ENCODE results near the gene LRRC4C.

The LRRC4C gene

GRCh38 chr11:41323446-41323845 is 136.0 kb downstream of the LRRC4C start:
- no peak for DNase-seq

- no peak for DNase-seq
Observed at GRCh38 chr11:41320653-41321052, 138.8 kb downstream of the LRRC4C start.

GRCh38 chr11:41320238-41320637 is 139.2 kb downstream of the LRRC4C start:
- no peak for DNase-seq

GRCh38 chr11:41319434-41319833 is 140.0 kb downstream of the LRRC4C start:
- DNase-seq, result no peak

- DNase-seq, result no peak
Observed at GRCh38 chr11:41316751-41317150, 142.7 kb downstream of the LRRC4C start.

- no peak for DNase-seq
Observed at GRCh38 chr11:41313226-41313625, 146.2 kb downstream of the LRRC4C start.

- DNase-seq, result no peak
Observed at GRCh38 chr11:41309716-41310115, 149.7 kb downstream of the LRRC4C start.

- no peak for DNase-seq
Observed at GRCh38 chr11:41309111-41309522, 150.3 kb downstream of the LRRC4C start.

- no peak for DNase-seq
Observed at GRCh38 chr11:41308286-41308685, 151.2 kb downstream of the LRRC4C start.

- DNase-seq, result no peak
Observed at GRCh38 chr11:41307296-41308080, 152.0 kb downstream of the LRRC4C start.

GRCh38 chr11:41306431-41306830 is 153.0 kb downstream of the LRRC4C start:
- no peak for DNase-seq

GRCh38 chr11:41301023-41301422 is 158.4 kb downstream of the LRRC4C start:
- no peak for DNase-seq

- DNase-seq, result no peak
Observed at GRCh38 chr11:41289408-41289807, 170.0 kb downstream of the LRRC4C start.

GRCh38 chr11:41286751-41287150 is 172.7 kb downstream of the LRRC4C start:
- DNase-seq, result no peak

GRCh38 chr11:41284354-41284753 is 175.1 kb downstream of the LRRC4C start:
- DNase-seq, result no peak

GRCh38 chr11:41283191-41283930 is 176.1 kb downstream of the LRRC4C start:
- no peak for DNase-seq

GRCh38 chr11:41282395-41282794 is 177.1 kb downstream of the LRRC4C start:
- DNase-seq, result no peak

- DNase-seq, result no peak
Observed at GRCh38 chr11:41281131-41281742, 178.2 kb downstream of the LRRC4C start.

GRCh38 chr11:41274831-41275230 is 184.6 kb downstream of the LRRC4C start:
- DNase-seq, result no peak

GRCh38 chr11:41273908-41274307 is 185.5 kb downstream of the LRRC4C start:
- no peak for DNase-seq

GRCh38 chr11:41267451-41267850 is 192.0 kb downstream of the LRRC4C start:
- no peak for DNase-seq

- DNase-seq, result no peak
Observed at GRCh38 chr11:41256041-41256440, 203.4 kb downstream of the LRRC4C start.

- no peak for DNase-seq
Observed at GRCh38 chr11:41254966-41255365, 204.5 kb downstream of the LRRC4C start.

GRCh38 chr11:41250408-41250935 is 209.0 kb downstream of the LRRC4C start:
- no peak for DNase-seq
